Activated CD4-positive, alpha-beta T cell treated with anti-CD3 and anti-CD28 coated beads, Interleukin-2, amount 10 ng/mL, durations not matched to agents 7 days and 5 days (primary cell): Measurements from ENCODE around the gene AP1M1. TPM values are rescaled to one million over a fixed set of nuclear protein-coding genes. Genes with fewer than 3 reads are reported as not detected.
"Not testable (repeated sequence)": the region's sequence is repeated elsewhere in the genome, so short reads cannot be mapped to it uniquely, and the experiment has no call there.

Experiments
- CTCF ChIA-PET: fragments of 350-600 bp; sonication (Branson Sonifier 250); formaldehyde crosslinking; loops from one replicate; lab custom pipeline; 2021; ENCODE audit warnings: antibody characterized with exemption; lab: Charles Lee
- POLR2A ChIA-PET: fragments of 350-600 bp; sonication (Branson Sonifier 250); formaldehyde crosslinking; loops from one replicate; lab custom pipeline; 2021; ENCODE audit warnings: antibody characterized with exemption; lab: Charles Lee
- DNase-seq: peaks from one replicate; pipeline ENCODE4 v3.0.0-alpha.2; 2020
- H3K27ac Mint-ChIP-seq: one replicate; pipeline ENCODE4 v1.8.0; 2021; ENCODE audit warnings: mild to moderate bottlenecking, moderate library complexity, mixed read lengths
- H3K27me3 Mint-ChIP-seq: one replicate; pipeline ENCODE4 v1.8.0; 2021; ENCODE audit warnings: mixed read lengths
- H3K36me3 Mint-ChIP-seq: one replicate; pipeline ENCODE4 v1.8.0; 2021; ENCODE audit warnings: low read depth, mixed read lengths
- H3K4me1 Mint-ChIP-seq: one replicate; pipeline ENCODE4 v1.8.0; 2021; ENCODE audit warnings: mixed read lengths
- H3K4me3 Mint-ChIP-seq: one replicate; pipeline ENCODE4 v1.8.0; 2021; ENCODE audit warnings: mild to moderate bottlenecking, moderate library complexity, mixed read lengths
- H3K9me3 Mint-ChIP-seq: one replicate; pipeline ENCODE4 v1.8.0; 2021; ENCODE audit warnings: mixed read lengths
- total RNA-seq, 2 experiments: library from RNA; stranded (reverse); gene quantifications; one replicate each; pipeline ENCODE4 v1.2.3, GENCODE V29; 2021

Gene AP1M1
- total RNA-seq, 2 experiments from 2014 or later = 129 to 150 TPM

DNA sequence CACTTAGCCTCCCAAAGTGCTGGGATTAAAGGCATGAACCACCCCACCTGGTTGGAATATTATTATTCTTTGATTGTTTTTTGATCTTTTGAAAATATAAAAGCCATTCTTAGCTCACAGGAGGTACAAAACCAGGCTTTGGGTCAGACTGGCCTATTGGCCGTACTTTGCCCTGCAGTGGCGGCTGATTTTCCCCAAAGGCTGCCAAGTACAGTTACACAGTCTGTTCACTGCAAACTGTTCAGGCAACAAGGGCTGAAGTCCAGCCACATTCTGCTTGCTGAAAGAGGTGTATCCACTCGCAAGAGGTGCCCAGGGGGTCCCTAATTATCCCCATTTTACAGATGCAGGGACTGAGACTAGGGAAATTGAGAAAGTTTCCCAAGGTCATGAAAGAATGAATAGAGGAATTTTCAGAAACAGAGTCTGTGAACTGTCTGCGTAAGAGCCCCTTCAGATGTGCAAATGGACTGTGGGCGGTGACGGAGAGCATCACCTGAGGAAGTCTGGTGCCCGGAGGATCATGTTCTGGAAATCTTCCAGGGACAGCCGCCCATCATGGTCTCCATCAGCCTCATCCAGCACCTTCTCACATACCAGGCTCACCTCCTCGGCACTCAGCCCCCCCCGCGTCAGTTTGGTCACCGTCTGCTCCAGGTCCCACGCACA lies 33.4 kb upstream of the AP1M1 start:
- no peak for DNase-seq
- ChIA-PET CTCF (no interaction called here), POLR2A (no interaction called here)
- peaks cover 9% of the 10 kb centered on the region for H3K9me3 Mint-ChIP-seq
- H3K27ac Mint-ChIP-seq = no peak overlapping the region
- no peak overlapping the region for H3K4me3 Mint-ChIP-seq
- no peaks in the 10 kb centered on the region for H3K27me3 Mint-ChIP-seq
- peaks cover 1% of the 10 kb centered on the region for H3K36me3 Mint-ChIP-seq
- peaks cover 34% of the 10 kb centered on the region for H3K4me1 Mint-ChIP-seq

DNA sequence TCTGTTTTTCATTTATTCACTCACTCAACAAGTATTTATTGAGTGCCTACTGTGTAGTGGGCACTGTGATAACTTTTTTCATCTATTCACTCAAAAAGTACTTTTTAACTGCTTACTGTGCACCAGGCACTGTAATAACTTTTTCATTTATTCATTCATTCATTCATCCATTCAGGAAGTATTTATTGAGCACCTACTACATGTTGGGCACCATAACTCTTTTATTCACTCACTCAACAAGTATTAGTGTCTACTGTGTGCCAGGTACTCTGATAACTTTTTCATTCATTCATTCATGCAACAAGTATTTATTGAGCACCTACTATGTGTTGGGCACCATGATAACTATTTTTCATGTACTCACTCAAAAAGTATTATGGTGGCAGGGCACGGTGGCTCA lies 31.3 kb upstream of the AP1M1 start:
- POLR2A ChIA-PET = no interaction called here
- peaks cover 9% of the 10 kb centered on the region for H3K9me3 Mint-ChIP-seq
- CTCF ChIA-PET = no interaction called here

DNA sequence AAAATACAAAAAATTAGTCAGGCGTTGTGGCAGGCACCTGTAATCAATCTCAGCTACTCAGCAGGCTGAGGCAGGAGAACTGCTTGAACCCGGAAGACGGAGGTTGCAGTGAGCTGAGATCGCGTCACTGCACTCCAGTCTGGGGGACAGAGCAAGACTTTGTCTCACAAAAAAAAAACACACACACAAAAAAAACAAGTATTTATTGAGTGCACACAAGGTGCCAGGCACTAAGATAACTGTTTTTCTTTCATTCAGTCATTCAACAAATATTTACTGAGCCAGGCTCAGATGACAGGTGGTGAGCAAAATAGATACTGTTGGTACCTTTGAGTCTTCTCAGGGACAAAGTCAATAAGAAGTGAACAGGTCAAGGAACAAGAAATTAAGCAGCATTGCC lies 30.7 kb upstream of the AP1M1 start:
- DNase-seq = no peak
- peaks cover 15% of the 10 kb centered on the region for H3K4me1 Mint-ChIP-seq
- H3K27ac Mint-ChIP-seq = no peak overlapping the region
- ChIA-PET CTCF (no interaction called here), POLR2A (no interaction called here)
- H3K27me3 Mint-ChIP-seq = no peaks in the 10 kb centered on the region
- peaks cover 1% of the 10 kb centered on the region for H3K36me3 Mint-ChIP-seq
- peaks cover 9% of the 10 kb centered on the region for H3K9me3 Mint-ChIP-seq
- no peak overlapping the region for H3K4me3 Mint-ChIP-seq

More for the DNA sequence above, 31.3 kb upstream of the AP1M1 start:
- no peak overlapping the region for H3K27ac Mint-ChIP-seq
- peaks cover 20% of the 10 kb centered on the region for H3K4me1 Mint-ChIP-seq
- DNase-seq = no peak
- no peaks in the 10 kb centered on the region for H3K27me3 Mint-ChIP-seq
- no peak overlapping the region for H3K4me3 Mint-ChIP-seq
- peaks cover 1% of the 10 kb centered on the region for H3K36me3 Mint-ChIP-seq

DNA sequence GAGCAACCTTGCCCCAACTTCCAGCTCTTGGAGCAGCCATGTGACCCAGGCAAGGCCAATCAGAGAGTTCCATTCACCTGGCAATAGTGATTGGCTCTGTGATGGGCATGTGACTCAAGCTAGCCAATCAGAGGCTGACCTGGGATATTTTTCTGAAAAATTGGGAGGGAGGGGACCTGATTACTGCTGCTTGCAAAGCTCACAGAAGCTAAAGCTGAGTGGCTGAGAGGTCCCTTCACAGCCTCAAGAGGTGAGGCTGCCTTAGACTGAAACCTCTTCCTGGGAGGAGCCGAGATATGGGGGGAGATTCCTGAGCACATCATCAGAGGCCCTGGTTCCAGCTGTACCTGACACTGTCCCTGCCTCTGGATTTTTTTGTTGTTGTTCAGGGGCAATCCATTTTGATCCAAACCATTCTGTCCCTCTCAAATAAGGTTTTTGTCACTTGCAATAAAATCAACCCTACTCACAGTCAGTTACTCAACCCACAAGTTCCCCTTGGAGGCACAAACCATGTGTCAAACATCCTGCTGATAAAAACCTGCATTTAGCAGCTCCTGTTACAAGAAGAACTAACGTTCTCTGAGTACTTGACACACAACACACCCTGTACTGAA lies 29.1 kb upstream of the AP1M1 start:
- H3K4me1 Mint-ChIP-seq = peaks cover 15% of the 10 kb centered on the region
- no peaks in the 10 kb centered on the region for H3K27me3 Mint-ChIP-seq
- DNase-seq = no peak
- H3K27ac Mint-ChIP-seq = no peak overlapping the region
- POLR2A ChIA-PET = interaction anchor here (0.6 kb wide), 1 partner anchor 60 kb away, joined by 3 read pairs; no protein-coding TSS in a partner anchor
- no peak overlapping the region for H3K4me3 Mint-ChIP-seq
- peaks cover 1% of the 10 kb centered on the region for H3K36me3 Mint-ChIP-seq
- CTCF ChIA-PET = interaction anchor here (0.8 to 1.4 kb wide), 3 partner anchors 9 to 58 kb away, joined by 3 to 5 read pairs (median 3); no protein-coding TSS in a partner anchor
- H3K9me3 Mint-ChIP-seq = peaks cover 9% of the 10 kb centered on the region

DNA sequence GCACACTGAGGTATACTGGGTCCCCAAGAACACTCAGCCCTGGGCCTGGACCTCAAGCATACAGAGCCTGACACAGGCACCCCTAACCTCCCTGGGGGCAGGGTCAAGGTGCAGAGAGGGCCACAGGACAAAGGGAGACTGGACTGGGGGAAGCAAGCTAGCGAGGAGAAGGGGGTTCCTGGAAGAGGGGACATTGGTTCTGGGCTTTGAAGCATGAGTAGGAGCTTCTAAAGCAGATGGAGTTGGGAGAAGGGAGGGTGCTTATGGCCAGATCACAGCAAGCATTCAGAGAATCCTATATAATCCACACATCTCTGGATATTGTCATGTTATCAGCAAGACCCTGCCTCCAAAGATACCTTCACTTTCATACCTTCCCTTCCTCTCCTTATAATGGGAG lies 27.6 kb upstream of the AP1M1 start:
- Mint-ChIP-seq H3K9me3 (peaks cover 9% of the 10 kb centered on the region), H3K4me3 (no peak overlapping the region), H3K36me3 (peaks cover 1% of the 10 kb centered on the region), H3K4me1 (peaks cover 15% of the 10 kb centered on the region), H3K27me3 (no peaks in the 10 kb centered on the region), H3K27ac (no peak overlapping the region)
- ChIA-PET CTCF (interaction anchor here (0.5 to 1.6 kb wide), 7 partner anchors 15 to 297 kb away, joined by 3 to 5 read pairs (median 3); no protein-coding TSS in a partner anchor), POLR2A (no interaction called here)
- DNase-seq = no peak

DNA sequence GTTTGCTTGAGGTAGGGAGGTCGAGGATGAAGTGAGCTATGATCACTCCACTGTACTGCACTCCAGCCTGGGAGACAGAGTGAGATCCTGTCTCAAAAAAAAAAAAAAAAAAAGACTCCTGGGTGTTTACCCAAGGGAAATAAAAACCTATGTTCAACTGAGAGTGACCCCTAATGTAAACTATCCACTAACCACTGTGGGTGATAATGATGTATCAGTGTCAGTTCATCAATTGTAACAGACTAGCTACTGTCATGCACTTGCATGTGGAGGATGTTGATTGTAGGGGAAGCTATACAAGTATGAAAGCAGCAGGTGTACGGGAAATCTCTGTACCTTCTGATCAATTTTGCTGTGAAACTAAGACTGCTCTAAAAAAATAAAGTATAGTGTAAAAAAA lies 21.8 kb upstream of the AP1M1 start:
- DNase-seq = no peak
- ChIA-PET CTCF (no interaction called here), POLR2A (no interaction called here)
- Mint-ChIP-seq H3K4me3 (no peak overlapping the region), H3K27ac (no peak overlapping the region), H3K9me3 (no peaks in the 10 kb centered on the region), H3K27me3 (peaks cover 7% of the 10 kb centered on the region), H3K36me3 (no peaks in the 10 kb centered on the region), H3K4me1 (no peaks in the 10 kb centered on the region)

DNA sequence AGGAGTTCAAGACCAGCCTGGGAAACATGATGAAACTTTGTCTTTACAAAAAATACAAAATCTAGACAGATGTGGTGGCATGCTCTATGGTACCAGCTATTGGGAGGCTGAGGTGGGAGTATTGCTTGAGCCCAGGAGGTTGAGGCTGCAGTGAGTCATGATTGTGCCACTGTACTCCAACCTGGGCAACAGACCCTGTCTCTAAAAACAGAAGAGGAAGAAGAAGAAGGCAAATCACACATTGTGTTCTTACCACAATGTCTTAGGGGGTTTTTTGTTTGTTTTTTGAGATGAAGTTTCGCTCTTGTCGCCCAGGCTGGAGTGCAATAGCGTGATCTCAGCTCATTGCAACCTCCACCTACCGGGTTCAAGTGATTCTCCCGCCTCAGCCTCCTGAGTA lies 18.8 kb upstream of the AP1M1 start:
- H3K4me1 Mint-ChIP-seq, H3K27me3 Mint-ChIP-seq, H3K9me3 Mint-ChIP-seq, H3K36me3 Mint-ChIP-seq, DNase-seq, H3K27ac Mint-ChIP-seq, POLR2A ChIA-PET, H3K4me3 Mint-ChIP-seq: not testable (repeated sequence)
- CTCF ChIA-PET = interaction anchor here (0.5 to 1.0 kb wide), 3 partner anchors 59 to 203 kb away, joined by 3 read pairs; no protein-coding TSS in a partner anchor

DNA sequence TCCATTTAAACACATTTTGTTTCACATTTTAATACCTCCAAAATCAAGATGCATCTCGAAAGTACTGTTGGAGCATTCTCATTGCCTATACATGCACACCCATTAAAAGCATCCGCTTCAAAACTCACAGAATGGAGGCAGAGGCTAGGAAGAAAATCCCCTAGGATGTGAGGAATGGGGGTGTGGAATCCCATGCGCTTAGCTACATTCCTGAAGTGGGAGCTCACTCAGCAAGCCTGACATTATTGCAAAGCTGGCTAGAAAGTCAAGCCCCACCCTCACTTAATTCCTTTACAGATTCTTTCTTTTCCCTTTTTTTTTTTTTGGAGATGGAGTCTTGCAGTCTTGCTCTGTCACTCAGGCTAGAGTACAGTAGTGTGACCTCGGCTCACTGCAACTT lies 17.1 kb upstream of the AP1M1 start:
- no peak overlapping the region for H3K27ac Mint-ChIP-seq
- H3K27me3 Mint-ChIP-seq = peaks cover 7% of the 10 kb centered on the region
- POLR2A ChIA-PET = no interaction called here
- H3K9me3 Mint-ChIP-seq = no peaks in the 10 kb centered on the region
- CTCF ChIA-PET = interaction anchor here (0.6 to 1.6 kb wide), 4 partner anchors 29 to 617 kb away, joined by 3 to 5 read pairs (median 4); no protein-coding TSS in a partner anchor
- no peak for DNase-seq
- H3K4me3 Mint-ChIP-seq = no peak overlapping the region
- peaks cover 6% of the 10 kb centered on the region for H3K36me3 Mint-ChIP-seq
- H3K4me1 Mint-ChIP-seq = peaks cover 18% of the 10 kb centered on the region

DNA sequence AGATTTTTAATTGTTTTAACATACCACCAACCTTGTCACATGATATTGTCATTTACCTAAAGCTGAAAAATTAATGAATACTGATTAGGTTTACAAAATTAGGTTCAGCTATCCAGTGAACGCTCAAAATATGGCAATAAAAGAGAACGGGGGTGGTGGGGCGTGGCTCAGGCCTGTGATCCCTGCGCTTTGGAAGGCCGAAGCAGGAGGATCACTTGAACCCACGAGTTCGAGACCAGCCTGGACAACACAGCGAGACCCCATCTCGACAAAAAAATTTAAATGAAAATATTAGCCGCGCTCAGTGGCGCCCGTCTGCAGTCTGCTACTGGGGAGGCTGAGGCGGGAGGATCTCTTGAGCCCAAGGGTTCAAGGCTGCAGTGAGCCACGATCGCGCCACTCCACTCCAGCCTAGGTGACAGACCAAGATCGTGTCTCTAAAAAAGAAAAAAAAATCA lies 13.0 kb upstream of the AP1M1 start:
- CTCF ChIA-PET = interaction anchor here (1.0 to 3.3 kb wide), 10 partner anchors 10 to 183 kb away, joined by 3 to 22 read pairs (median 6); partner anchors contain the start of genes AP1M1 and RAB8A
- Mint-ChIP-seq H3K27me3 (peaks cover 6% of the 10 kb centered on the region), H3K9me3 (no peaks in the 10 kb centered on the region), H3K36me3 (peaks cover 21% of the 10 kb centered on the region), H3K27ac (peak overlapping the region; percentile 97), H3K4me1 (peaks cover 34% of the 10 kb centered on the region), H3K4me3 (peak overlapping the region; percentile 95)
- POLR2A ChIA-PET = interaction anchor here (0.6 to 1.1 kb wide), 6 partner anchors 11 to 133 kb away, joined by 3 to 6 read pairs (median 4); partner anchors contain the start of gene AP1M1
- DNase-seq = no peak

DNA sequence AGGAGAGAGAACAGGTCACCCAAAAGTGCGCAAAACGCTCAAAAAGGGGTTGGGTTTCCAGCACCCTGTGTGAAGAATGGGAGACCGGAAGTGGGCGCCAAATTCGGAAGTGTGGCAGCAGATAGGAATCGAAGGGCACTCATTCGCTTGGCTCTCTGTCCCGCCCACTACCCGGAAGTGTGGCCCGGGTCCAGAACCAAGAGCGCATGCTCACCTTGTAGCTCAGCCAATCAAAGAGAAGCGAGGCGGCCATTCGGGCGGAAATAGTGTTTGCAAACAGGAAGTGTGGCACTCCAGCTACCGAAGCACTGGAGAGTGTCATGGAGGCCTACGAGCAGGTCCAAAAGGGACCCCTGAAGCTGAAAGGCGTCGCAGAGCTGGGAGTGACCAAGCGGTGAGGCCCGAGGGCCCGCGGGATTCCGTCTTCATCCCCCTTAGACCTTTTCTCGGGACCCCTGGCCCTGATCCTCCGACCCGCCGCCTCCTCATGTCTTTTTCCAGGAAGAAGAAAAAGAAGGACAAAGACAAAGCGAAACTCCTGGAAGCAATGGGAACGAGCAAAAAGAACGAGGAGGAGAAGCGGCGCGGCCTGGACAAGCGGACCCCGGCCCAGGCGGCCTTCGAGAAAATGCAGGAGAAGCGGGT lies 12.5 kb upstream of the AP1M1 start, which contains the start of gene FAM32A:
TSS of gene FAM32A (plus strand) at position 288 of the 645 bp plus-strand sequence. CDS start at position 321, 33 bp downstream.
- H3K4me1 Mint-ChIP-seq = peaks cover 34% of the 10 kb centered on the region
- ChIA-PET POLR2A (interaction anchor here (0.6 to 1.1 kb wide), 6 partner anchors 11 to 134 kb away, joined by 3 to 6 read pairs (median 4); partner anchors contain the start of gene AP1M1), CTCF (interaction anchor here (0.6 to 3.3 kb wide), 13 partner anchors 10 to 184 kb away, joined by 3 to 22 read pairs (median 6); partner anchors contain the start of genes AP1M1 and RAB8A)
- H3K27me3 Mint-ChIP-seq = peaks cover 3% of the 10 kb centered on the region
- peaks cover 25% of the 10 kb centered on the region for H3K36me3 Mint-ChIP-seq
- H3K9me3 Mint-ChIP-seq = no peaks in the 10 kb centered on the region
- H3K27ac Mint-ChIP-seq = peak within 1 kb of the TSS; percentile 97
- DNase-seq = peak; percentile 100
- peak within 1 kb of the TSS; percentile 95 for H3K4me3 Mint-ChIP-seq

DNA sequence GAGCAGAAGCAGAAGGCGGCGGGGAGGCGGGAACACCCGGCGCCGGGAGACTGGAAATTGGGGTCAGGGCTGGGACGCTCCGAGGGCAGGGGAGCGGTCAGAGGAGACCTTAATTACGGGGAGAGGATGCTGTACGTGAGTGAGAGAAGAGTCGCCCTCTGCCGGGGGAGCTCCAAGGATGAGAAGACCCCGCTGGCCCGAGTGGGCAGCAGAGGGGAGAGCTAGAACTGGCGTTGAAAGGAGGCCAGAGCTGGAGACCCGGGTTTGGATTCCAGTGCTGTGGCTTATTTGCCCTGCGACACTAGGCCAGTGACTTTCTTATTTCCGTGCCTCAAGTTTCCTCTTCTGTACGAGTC lies 12.0 kb upstream of the AP1M1 start:
- Mint-ChIP-seq H3K27ac (peak overlapping the region; percentile 97), H3K4me1 (peaks cover 34% of the 10 kb centered on the region), H3K4me3 (peak overlapping the region; percentile 95), H3K27me3 (no peaks in the 10 kb centered on the region), H3K36me3 (peaks cover 30% of the 10 kb centered on the region), H3K9me3 (no peaks in the 10 kb centered on the region)
- POLR2A ChIA-PET = interaction anchor here (0.9 to 1.1 kb wide), 5 partner anchors 10 to 134 kb away, joined by 3 to 6 read pairs (median 4); partner anchors contain the start of gene AP1M1
- CTCF ChIA-PET = interaction anchor here (0.6 to 3.3 kb wide), 14 partner anchors 9 to 184 kb away, joined by 3 to 22 read pairs (median 6); partner anchors contain the start of genes AP1M1 and RAB8A
- peak; percentile 55 for DNase-seq

DNA sequence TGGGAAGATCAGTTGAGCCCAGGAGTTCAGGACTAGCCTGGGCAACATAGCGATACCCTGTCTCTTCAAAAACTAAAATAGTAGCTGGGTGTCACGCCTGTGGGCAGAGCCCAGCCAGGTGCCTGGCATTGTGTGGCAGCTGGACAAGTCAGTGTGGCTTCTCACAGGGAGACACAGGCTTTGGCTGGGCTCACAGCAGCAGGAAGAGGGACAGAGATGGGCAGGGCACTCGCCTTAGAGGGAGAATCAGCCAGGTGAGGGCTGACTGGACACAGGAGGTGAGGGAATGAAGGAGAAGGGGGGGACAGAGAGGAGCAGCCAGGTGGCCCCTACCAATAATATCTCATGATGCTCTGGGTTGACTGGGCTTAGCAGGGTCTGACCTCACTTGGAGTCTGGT lies 9.2 kb upstream of the AP1M1 start:
- no peak overlapping the region for H3K4me3 Mint-ChIP-seq
- CTCF ChIA-PET = interaction anchor here (1.2 to 1.7 kb wide), 2 partner anchors 19 to 147 kb away, joined by 3 to 5 read pairs; no protein-coding TSS in a partner anchor
- POLR2A ChIA-PET = no interaction called here
- H3K4me1 Mint-ChIP-seq = peaks cover 26% of the 10 kb centered on the region
- no peaks in the 10 kb centered on the region for H3K9me3 Mint-ChIP-seq
- peaks cover 42% of the 10 kb centered on the region for H3K36me3 Mint-ChIP-seq
- no peak overlapping the region for H3K27ac Mint-ChIP-seq
- no peak for DNase-seq
- no peaks in the 10 kb centered on the region for H3K27me3 Mint-ChIP-seq
